GM12865 (cell line): Measurements from ENCODE around the gene SOS1.

Source experiments
- DNase-seq: peaks from one replicate; pipeline ENCODE4 v3.0.0; 2010; ENCODE audit warnings: low read depth
- H3K4me3 ChIP-seq: 2 replicates; pipeline ENCODE4 v1.5.1; 2011; ENCODE audit warnings: mild to moderate bottlenecking, low read depth, low read length, control low read depth
- TF ChIP-seq, protein P1 (sequence below): IDR thresholded peaks from 2 replicates; pipeline ENCODE4 v1.5.1; 2011; ENCODE audit warnings: low read length, control low read depth, low read depth, inconsistent platforms; ENCODE audit not compliant: insufficient read depth; ENCODE audit errors: missing control alignments

Gene SOS1

DNA sequence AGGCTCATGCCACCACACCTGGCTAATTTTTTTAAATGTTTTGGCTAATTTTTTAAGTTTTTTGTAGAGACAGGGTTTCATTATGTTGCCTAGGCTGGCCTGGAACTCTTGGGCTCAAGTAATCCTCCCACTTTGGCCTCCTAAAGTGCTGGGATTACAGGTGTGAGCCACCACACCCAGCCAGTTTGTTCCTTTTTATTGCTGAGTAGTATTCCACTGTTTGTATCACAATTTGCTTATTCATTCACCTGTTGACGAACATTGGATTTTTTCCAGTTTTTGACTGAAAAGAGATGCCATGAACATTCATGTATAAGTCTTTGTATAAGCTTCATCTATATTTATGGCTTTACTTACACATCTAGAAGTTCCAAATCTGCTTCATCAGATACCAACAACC lies 5.3 kb downstream of the SOS1 start:
- TF ChIP-seq, protein P1, sequence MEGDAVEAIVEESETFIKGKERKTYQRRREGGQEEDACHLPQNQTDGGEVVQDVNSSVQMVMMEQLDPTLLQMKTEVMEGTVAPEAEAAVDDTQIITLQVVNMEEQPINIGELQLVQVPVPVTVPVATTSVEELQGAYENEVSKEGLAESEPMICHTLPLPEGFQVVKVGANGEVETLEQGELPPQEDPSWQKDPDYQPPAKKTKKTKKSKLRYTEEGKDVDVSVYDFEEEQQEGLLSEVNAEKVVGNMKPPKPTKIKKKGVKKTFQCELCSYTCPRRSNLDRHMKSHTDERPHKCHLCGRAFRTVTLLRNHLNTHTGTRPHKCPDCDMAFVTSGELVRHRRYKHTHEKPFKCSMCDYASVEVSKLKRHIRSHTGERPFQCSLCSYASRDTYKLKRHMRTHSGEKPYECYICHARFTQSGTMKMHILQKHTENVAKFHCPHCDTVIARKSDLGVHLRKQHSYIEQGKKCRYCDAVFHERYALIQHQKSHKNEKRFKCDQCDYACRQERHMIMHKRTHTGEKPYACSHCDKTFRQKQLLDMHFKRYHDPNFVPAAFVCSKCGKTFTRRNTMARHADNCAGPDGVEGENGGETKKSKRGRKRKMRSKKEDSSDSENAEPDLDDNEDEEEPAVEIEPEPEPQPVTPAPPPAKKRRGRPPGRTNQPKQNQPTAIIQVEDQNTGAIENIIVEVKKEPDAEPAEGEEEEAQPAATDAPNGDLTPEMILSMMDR = no peak
- DNase-seq = no peak
- no peak overlapping the region for H3K4me3 ChIP-seq

DNA sequence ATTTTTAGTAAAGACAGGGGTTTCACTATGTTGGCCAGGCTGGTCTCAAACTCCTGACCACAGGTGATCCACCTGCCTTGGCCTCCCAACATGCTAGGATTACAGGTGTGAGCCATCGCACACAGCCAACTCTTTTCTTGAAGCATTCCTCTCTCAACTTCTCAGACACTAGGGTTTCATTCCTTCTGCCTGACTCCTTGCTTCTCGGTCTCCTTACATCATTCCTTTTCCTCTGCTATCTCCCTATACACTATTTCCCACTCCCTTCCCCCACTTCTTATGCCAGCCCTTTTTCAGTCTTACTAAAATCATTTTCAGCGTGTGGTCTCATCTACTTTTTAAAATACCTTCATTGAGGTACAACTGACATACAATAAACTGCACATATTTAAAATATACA lies 6.1 kb downstream of the SOS1 start:
- H3K4me3 ChIP-seq = no peak overlapping the region
- no peak for DNase-seq
- TF ChIP-seq, protein P1 = no peak

DNA sequence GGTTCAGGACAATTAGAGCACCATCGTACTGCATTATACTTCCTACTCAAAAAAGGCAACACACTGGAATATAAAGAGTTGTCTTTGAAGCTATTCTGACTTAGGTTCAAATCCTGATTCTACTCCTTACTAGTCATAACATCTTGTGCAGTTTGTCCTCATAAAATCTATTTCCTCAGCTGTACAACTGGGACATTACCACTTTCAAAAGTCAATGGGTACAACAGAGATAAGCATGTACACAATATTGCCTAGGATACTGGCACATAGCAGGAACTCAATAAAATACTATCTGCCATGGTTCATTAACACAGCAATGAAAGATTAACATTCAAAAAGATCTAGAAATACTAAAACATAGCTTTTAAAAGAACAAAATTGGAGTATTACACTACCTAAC lies 11.3 kb downstream of the SOS1 start:
- no peak for DNase-seq
- no peak overlapping the region for H3K4me3 ChIP-seq
- TF ChIP-seq, protein P1 = no peak

DNA sequence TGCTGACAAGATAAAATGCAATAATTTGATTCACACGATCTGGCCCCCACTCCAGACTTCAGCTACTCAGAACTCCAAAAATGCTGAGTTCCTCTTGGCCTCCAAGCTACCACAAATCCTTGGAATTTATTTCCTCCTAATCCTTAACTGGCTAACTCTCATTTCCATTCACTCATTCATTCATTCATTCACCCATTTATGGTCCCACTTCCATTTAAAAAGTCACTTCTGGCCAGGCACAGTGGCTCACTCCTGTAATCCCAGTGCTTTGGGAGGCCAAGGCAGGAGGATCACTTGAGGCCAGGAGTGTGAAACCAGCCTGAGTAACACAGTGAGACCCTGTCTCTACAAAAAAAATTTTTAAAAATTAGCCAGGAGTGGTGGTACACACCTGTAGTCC lies 12.5 kb downstream of the SOS1 start:
- H3K4me3 ChIP-seq = no peak overlapping the region
- TF ChIP-seq, protein P1 = no peak
- no peak for DNase-seq

DNA sequence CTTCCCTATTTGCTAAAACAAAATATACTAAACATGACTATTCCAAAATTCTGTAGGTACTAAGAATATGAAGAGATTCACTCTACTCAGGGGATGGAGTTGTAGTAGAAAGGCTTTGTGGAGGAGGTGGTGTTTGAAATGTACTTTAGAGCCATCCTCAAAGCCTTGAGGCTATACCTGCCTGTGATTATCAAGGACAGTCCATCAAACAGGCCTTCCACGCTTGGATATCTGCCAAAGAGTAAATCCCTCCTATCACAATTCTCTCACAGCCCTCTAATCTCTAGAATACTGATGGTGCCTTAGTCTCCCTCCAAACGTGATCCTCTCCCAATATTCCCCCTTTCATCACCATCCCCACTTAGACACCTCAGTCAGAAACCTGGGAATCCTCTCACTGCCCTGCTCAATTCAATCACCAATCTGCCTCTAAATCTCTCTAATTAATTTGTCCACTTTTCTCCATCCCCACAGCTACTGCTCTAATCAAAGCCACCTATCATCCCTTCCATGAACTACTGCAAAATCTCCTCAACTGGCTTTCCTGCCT lies 13.1 kb downstream of the SOS1 start:
- DNase-seq = no peak
- TF ChIP-seq, protein P1 = no peak
- H3K4me3 ChIP-seq = no peak overlapping the region

DNA sequence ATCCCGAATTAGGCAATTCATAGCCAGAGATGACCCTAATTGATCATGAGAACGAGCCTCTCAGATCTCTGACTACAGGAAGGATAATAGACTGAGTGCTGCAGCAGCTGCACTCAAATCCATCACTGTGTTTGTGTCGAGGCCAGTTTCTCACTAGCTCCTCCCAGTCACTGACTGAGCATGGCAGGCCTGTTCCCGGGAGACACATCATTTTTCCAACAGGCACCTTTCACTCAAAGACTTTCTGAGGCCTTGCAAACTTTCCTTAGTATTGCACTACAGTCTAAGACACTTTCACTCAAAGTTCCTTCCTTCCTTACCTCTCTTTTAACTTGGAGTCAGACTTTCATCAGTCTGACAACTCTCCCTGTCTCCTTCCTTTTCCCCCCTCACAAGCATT lies 13.7 kb downstream of the SOS1 start:
- H3K4me3 ChIP-seq = no peak overlapping the region
- no peak for DNase-seq
- TF ChIP-seq, protein P1 = no peak
